ENCODE data around the gene RAI14.
"Not testable (repeated sequence)": the region's sequence is repeated elsewhere in the genome, so short reads cannot be mapped to it uniquely, and the experiment has no call there.

Gene RAI14

GRCh38 chr5:34778091-34778850 is 122.1 kb downstream of the RAI14 start:
- DNase-seq = no peak

GRCh38 chr5:34783892-34784291 is 127.8 kb downstream of the RAI14 start:
- not testable (repeated sequence) for DNase-seq

- DNase-seq = no peak
Measured at GRCh38 chr5:34787035-34787434, 130.9 kb downstream of the RAI14 start.

GRCh38 chr5:34789021-34789531 is 132.9 kb downstream of the RAI14 start:
- no peak for DNase-seq

- no peak for DNase-seq
Measured at GRCh38 chr5:34789639-34790038, 133.5 kb downstream of the RAI14 start.

- DNase-seq = no peak
Measured at GRCh38 chr5:34790069-34790468, 133.9 kb downstream of the RAI14 start.

GRCh38 chr5:34791761-34792244 is 135.7 kb downstream of the RAI14 start:
- no peak for DNase-seq

GRCh38 chr5:34802834-34803563 is 146.9 kb downstream of the RAI14 start:
- no peak for DNase-seq

- DNase-seq = no peak
Measured at GRCh38 chr5:34803974-34804732, 148.0 kb downstream of the RAI14 start.

GRCh38 chr5:34804913-34805312 is 148.8 kb downstream of the RAI14 start:
- no peak for DNase-seq

GRCh38 chr5:34806532-34806931 is 150.4 kb downstream of the RAI14 start:
- no peak for DNase-seq

GRCh38 chr5:34811706-34812105 is 155.6 kb downstream of the RAI14 start:
- DNase-seq = no peak

- DNase-seq = no peak
Measured at GRCh38 chr5:34813509-34813908, 157.4 kb downstream of the RAI14 start.

GRCh38 chr5:34817558-34818351 is 161.6 kb downstream of the RAI14 start:
- DNase-seq = no peak

- no peak for DNase-seq
Measured at GRCh38 chr5:34818717-34819116, 162.6 kb downstream of the RAI14 start.

- no peak for DNase-seq
Measured at GRCh38 chr5:34820593-34820992, 164.5 kb downstream of the RAI14 start.

GRCh38 chr5:34822956-34823715 is 167.0 kb downstream of the RAI14 start:
- DNase-seq = no peak

- DNase-seq = no peak
Measured at GRCh38 chr5:34826347-34826746, 170.2 kb downstream of the RAI14 start.

- DNase-seq = no peak
Measured at GRCh38 chr5:34827588-34828506, 171.7 kb downstream of the RAI14 start.

GRCh38 chr5:34830827-34831226 is 174.7 kb downstream of the RAI14 start:
- DNase-seq = not testable (repeated sequence)

Measured in NK-92 treated with Interleukin-12 subunit alpha and Interleukin-12 subunit beta, amount 100 ng/mL, for 24 hours (cell line).